Astrocyte of the hippocampus (primary cell): ENCODE measurements around the gene ZKSCAN2.

Source experiments
- DNase-seq: peaks from one replicate; pipeline ENCODE4 v3.0.0; 2011; ENCODE audit warnings: low read depth, low spot score

The ZKSCAN2 gene

GRCh38 chr16:25223964-25224363, 33.7 kb downstream of the ZKSCAN2 start:
- no peak for DNase-seq

GRCh38 chr16:25222959-25223358, 34.7 kb downstream of the ZKSCAN2 start:
- DNase-seq, result no peak

GRCh38 chr16:25219070-25219737, 38.4 kb downstream of the ZKSCAN2 start:
- DNase-seq, result no peak

GRCh38 chr16:25217921-25218320, 39.7 kb downstream of the ZKSCAN2 start:
- DNase-seq, result no peak

GRCh38 chr16:25217112-25217511, 40.5 kb downstream of the ZKSCAN2 start:
- DNase-seq, result no peak

GRCh38 chr16:25213709-25214397, 43.8 kb downstream of the ZKSCAN2 start:
- no peak for DNase-seq

GRCh38 chr16:25212636-25213035, 45.0 kb downstream of the ZKSCAN2 start:
- no peak for DNase-seq

GRCh38 chr16:25210758-25211157, 46.9 kb downstream of the ZKSCAN2 start:
- DNase-seq, result peak; percentile 31

GRCh38 chr16:25199457-25199856, 58.2 kb downstream of the ZKSCAN2 start:
- no peak for DNase-seq

GRCh38 chr16:25198021-25198420, 59.6 kb downstream of the ZKSCAN2 start:
- DNase-seq, result no peak

GRCh38 chr16:25194273-25194878, 63.3 kb downstream of the ZKSCAN2 start:
- DNase-seq, result no peak

GRCh38 chr16:25192096-25192495, 65.5 kb downstream of the ZKSCAN2 start:
- peak; percentile 14 for DNase-seq

- DNase-seq, result no peak
Observed at GRCh38 chr16:25189305-25189704, 68.3 kb downstream of the ZKSCAN2 start.

GRCh38 chr16:25187491-25187795, 70.2 kb downstream of the ZKSCAN2 start:
- DNase-seq, result no peak
